HG02885 (cell line): ENCODE results near the gene SLC30A1.

ENCODE experiments used
- ATAC-seq: cut with Tn5 transposase; IDR thresholded peaks from one replicate; pipeline ENCODE4 v1.9.1; 2021; ENCODE audit warnings: mild to moderate bottlenecking; ENCODE audit not compliant: unreplicated experiment, poor library complexity

Gene SLC30A1

DNA sequence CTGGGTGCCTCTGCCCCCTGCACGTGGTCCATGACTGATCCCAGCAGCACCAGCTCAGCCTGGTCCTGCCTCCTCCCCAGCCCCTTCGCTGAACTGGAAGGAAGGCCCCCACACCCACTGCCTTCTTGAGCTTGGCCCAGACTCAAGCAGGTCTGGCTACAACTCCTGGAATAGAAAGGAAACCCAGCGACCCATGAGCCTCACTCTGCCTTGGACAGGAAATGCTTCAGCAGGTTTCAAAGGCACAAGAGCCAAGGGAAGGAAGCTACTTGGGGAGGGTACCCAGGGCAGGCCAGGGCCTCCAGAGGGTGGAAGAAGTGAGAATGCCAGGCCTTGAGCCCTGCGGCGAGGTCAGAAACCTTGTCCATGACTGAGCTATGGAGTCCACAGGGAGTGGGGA is 51.1 kb downstream of the SLC30A1 start:
- no peak for ATAC-seq

GRCh38 chr1:211527006-211527405 is 52.0 kb downstream of the SLC30A1 start:
- ATAC-seq = peak; percentile 75

- ATAC-seq = no peak
These were observed 52.9 kb downstream of the SLC30A1 start for GRCh38 chr1:211526101-211526500.

DNA sequence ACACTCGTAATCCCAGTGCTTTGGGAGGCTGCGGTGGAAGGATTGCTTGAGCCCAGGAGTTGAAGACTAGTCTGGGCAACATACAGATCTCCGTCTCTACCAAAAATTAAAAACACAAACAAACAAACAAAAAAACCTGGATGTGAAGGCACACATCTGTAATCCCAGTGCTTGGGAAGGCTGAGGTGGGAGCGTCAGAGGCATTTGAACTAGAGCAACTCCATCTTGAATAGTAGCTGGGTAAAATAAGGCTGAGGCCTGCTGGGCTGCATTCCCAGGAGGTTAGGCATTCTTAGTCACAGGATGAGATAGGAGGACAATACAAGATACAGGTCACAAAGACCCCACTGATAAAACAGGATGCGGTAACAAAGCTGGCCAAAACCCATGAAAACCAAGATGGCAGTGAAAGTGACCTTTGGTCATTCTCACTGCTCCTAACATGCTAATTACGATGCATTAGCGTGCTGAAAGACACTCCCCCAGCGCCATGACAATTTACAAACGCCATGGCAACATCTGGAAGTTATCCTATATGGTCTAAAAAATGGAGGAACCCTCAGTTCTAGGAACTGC is 53.8 kb downstream of the SLC30A1 start:
- no peak for ATAC-seq

- no peak for ATAC-seq
These were observed 54.4 kb downstream of the SLC30A1 start for GRCh38 chr1:211524521-211524920.

GRCh38 chr1:211522804-211523203 is 56.2 kb downstream of the SLC30A1 start:
- ATAC-seq = no peak
